ES-I3 (cell line): ENCODE measurements around the gene TCTN3.

Experiments used
- H3K36me3 ChIP-seq: 2 replicates; pipeline ENCODE4 v1.6.1; 2013; ENCODE audit warnings: mild to moderate bottlenecking, low read length, control low read depth, moderate library complexity; ENCODE audit not compliant: insufficient read depth
- H3K4me1 ChIP-seq: 2 replicates; pipeline ENCODE4 v1.6.1; 2013; ENCODE audit warnings: mild to moderate bottlenecking, control low read depth, low read length; ENCODE audit not compliant: insufficient read depth
- H3K9ac ChIP-seq: 2 replicates; pipeline ENCODE4 v1.6.1; 2013; ENCODE audit warnings: low read depth, mild to moderate bottlenecking, low read length, moderate library complexity
- H3K9me3 ChIP-seq: 2 replicates; pipeline ENCODE4 v1.6.1; 2013; ENCODE audit warnings: mild to moderate bottlenecking, low read length, moderate library complexity; ENCODE audit not compliant: control insufficient read depth, insufficient read depth

Gene TCTN3

DNA sequence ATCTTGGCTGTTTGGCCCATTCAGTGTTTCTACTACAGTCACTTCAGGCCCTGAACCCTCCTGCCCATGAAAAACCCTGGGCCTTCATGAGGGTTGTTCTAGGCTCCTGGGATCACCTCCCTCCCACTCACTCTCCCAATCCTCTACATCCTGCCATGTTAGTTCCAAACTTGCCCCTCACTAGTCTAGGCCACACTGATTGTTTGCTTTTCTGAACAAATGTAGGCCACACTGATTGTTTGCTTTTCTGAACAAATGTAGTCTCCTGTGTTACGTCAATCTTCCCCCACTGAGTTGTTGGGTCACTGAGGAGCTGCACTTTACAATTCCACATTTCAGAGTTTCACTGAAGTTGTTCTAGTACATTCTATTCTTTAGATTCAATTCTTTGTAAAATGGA lies 31.9 kb downstream of the TCTN3 start:
- Histone ChIP-seq H3K36me3 (no peaks in the 10 kb centered on the region; the same call in 1 of the 2 replicates), H3K9me3 (no peaks in the 10 kb centered on the region), H3K4me1 (no peaks in the 10 kb centered on the region), H3K9ac (no peak overlapping the region)

- Histone ChIP-seq H3K36me3 (no peaks in the 10 kb centered on the region; the same call in 1 of the 2 replicates), H3K9me3 (no peaks in the 10 kb centered on the region), H3K4me1 (no peaks in the 10 kb centered on the region), H3K9ac (no peak overlapping the region)
These were observed 33.4 kb downstream of the TCTN3 start for GRCh38 chr10:95660283-95660682.

DNA sequence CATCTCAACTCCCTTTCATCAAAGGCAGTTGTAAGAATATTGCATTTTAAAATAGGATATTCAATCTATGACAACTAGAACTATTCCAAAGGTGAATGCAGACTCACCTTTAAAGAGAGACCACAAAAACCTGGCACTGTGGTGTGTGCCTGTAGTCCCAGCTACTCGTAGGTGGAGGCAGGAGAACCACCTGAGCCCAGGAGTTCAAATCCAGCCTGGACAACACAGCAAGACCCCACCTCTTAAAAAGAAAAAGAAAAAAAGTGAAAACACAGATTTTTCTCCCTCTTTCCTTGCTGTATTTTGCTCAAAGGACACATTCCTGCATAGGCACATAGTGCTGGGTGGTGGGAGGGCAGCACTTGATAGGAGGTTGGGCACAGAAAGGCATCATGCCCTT lies 36.5 kb downstream of the TCTN3 start:
- peak overlapping the region; percentile 82; the same call in 1 of the 2 replicates for H3K9ac ChIP-seq
- no peaks in the 10 kb centered on the region for H3K4me1 ChIP-seq
- H3K9me3 ChIP-seq = no peaks in the 10 kb centered on the region
- peaks cover 3% of the 10 kb centered on the region; the same call in 1 of the 2 replicates for H3K36me3 ChIP-seq

- Histone ChIP-seq H3K4me1 (no peaks in the 10 kb centered on the region), H3K9ac (peak within 1 kb of the TSS; percentile 82), H3K36me3 (peaks cover 10% of the 10 kb centered on the region), H3K9me3 (no peaks in the 10 kb centered on the region)
These were observed 37.2 kb downstream of the TCTN3 start, which contains the start of gene ALDH18A1 for GRCh38 chr10:95656291-95657164. Gene ALDH18A1 (minus strand): TSS chr10:95656711. CDS start chr10:95653377, 3,334 bp downstream.

DNA sequence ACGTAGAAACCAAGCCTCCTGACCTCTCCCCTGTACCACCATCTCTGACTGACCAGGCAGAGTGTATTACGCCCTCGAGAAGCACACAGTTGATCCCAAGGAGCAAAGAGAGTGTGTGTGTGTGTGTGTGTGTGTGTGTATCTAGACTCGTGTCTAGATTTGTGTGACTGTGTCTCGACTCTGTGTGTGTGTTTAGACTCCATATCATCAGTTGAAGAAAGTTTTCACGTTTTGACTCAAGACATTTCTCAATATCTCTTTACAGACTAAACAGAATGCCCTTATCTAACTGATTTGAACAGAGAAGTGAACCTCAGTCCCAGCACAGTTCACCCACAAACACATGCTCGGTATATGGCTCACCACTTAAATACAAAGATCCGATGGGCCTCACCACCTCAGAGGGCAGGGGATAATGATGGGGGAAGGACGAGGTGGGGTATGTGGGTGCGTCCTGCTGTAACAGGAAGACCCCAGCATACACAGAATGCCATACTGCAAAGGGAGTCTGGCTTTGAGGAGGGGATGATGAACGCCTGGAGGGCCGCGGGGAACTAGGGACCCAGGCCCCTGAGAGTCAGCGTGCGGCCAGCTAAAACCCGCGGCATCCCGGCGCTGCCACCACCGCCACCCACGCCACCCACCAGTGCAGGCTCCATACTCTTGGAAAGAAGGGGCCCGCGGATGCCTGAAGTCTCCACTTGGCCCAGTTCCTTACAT lies 38.0 kb downstream of the TCTN3 start:
- Histone ChIP-seq H3K4me1 (no peaks in the 10 kb centered on the region), H3K9me3 (no peaks in the 10 kb centered on the region), H3K36me3 (peaks cover 16% of the 10 kb centered on the region), H3K9ac (peak overlapping the region; percentile 82)

DNA sequence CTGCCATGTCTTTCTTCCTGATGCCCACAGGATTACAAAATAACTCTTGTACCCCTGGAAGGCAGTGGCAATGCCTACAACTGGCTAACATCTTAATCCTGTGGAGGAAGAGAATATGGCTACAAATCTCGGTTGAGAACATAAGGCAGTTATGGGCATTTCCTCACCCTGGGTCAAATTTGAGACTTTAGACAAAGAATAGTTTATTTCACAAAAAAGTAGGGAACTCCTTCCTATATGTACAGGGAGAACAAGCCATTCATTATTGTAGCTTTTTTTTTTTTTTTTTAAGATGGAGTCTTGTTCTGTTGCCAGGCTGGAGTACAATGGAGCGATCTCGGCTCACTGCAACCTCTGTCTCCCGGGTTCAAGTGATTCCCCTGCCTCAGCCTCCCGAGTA lies 39.8 kb downstream of the TCTN3 start:
- Histone ChIP-seq H3K9me3 (no peaks in the 10 kb centered on the region), H3K4me1 (peaks cover 4% of the 10 kb centered on the region; the same call in 1 of the 2 replicates), H3K9ac (no peak overlapping the region)

GRCh38 chr10:95651346-95652060 lies 42.2 kb downstream of the TCTN3 start:
- peaks cover 4% of the 10 kb centered on the region; the same call in 1 of the 2 replicates for H3K4me1 ChIP-seq
- no peak overlapping the region for H3K9ac ChIP-seq
- H3K9me3 ChIP-seq = no peaks in the 10 kb centered on the region
- H3K36me3 ChIP-seq = peaks cover 27% of the 10 kb centered on the region

More for the DNA sequence above, 39.8 kb downstream of the TCTN3 start:
- peaks cover 17% of the 10 kb centered on the region for H3K36me3 ChIP-seq

DNA sequence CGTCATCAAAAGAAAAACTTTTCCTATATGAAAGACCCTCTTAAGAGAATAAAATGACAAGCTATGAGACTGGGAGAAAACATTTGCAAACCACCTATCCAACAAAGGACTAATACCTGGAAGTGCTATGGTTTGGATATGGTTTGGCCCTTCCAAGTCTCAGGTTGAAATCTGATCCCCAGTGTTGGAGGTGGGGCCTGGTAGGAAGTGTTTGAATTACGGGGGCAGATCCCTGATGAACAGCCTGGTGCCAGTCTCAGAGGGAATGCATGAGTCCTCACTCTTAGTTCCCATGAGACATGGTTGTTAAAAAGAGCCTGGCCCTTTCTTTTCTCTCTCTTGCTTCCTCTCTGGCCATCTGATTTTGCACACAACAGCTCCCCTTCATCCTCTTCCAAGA lies 43.5 kb downstream of the TCTN3 start:
- peaks cover 27% of the 10 kb centered on the region for H3K36me3 ChIP-seq
- no peaks in the 10 kb centered on the region for H3K9me3 ChIP-seq
- peaks cover 4% of the 10 kb centered on the region; the same call in 1 of the 2 replicates for H3K4me1 ChIP-seq
- no peak overlapping the region for H3K9ac ChIP-seq

- Histone ChIP-seq H3K4me1 (peaks cover 4% of the 10 kb centered on the region; the same call in 1 of the 2 replicates), H3K36me3 (peaks cover 24% of the 10 kb centered on the region), H3K9ac (no peak overlapping the region), H3K9me3 (no peaks in the 10 kb centered on the region)
These were observed 45.6 kb downstream of the TCTN3 start for GRCh38 chr10:95648138-95648537.

DNA sequence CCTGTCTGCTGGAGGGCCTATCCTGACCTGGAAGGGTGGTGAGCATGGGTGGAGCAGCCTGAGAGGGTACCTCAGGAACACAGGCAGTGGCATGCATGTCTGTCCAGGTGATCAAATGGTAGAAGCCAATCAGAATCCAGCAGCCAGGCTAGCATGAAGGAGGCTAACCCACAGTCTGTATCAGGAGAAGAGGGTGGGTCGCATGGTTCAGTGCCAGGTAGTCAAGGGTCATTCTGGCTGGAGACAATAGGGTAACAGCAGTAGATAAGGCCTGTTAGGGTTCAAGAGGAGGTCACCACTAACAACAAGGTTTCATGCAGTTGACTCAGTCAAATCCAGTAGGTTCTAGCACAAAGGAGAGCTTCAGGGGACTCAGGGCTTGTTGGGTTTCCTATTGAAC lies 47.6 kb downstream of the TCTN3 start:
- Histone ChIP-seq H3K9me3 (no peaks in the 10 kb centered on the region), H3K4me1 (peaks cover 4% of the 10 kb centered on the region; the same call in 1 of the 2 replicates), H3K9ac (no peak overlapping the region), H3K36me3 (peaks cover 19% of the 10 kb centered on the region)

GRCh38 chr10:95644901-95645300 lies 48.8 kb downstream of the TCTN3 start:
- H3K36me3 ChIP-seq = peaks cover 22% of the 10 kb centered on the region
- no peak overlapping the region for H3K9ac ChIP-seq
- no peaks in the 10 kb centered on the region for H3K9me3 ChIP-seq
- H3K4me1 ChIP-seq = no peaks in the 10 kb centered on the region

GRCh38 chr10:95640891-95641315 lies 52.8 kb downstream of the TCTN3 start:
- no peaks in the 10 kb centered on the region for H3K9me3 ChIP-seq
- H3K4me1 ChIP-seq = no peaks in the 10 kb centered on the region
- H3K36me3 ChIP-seq = peaks cover 11% of the 10 kb centered on the region
- no peak overlapping the region for H3K9ac ChIP-seq

DNA sequence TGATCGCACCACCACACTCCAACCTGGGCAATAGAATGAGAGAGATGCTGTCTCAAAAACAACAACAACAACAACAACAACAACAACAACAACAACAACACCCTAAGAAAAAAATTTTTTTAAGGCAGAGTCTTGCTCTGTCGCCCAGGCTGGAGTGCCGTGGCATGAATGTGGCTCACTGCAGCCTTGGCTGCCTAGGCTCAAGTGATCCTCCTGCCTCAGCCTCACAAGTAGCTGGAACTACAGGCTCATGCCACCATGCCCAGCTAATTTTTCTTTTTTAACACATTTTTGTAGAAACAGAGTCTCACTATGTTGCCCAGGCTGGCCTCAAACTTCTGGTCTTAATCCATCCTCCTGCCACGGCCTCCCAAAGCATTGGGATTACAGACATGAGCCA lies 55.8 kb downstream of the TCTN3 start:
- no peaks in the 10 kb centered on the region for H3K9me3 ChIP-seq
- no peaks in the 10 kb centered on the region for H3K4me1 ChIP-seq
- no peak overlapping the region for H3K9ac ChIP-seq
- peaks cover 15% of the 10 kb centered on the region for H3K36me3 ChIP-seq

- H3K9me3 ChIP-seq = no peaks in the 10 kb centered on the region
- no peaks in the 10 kb centered on the region for H3K4me1 ChIP-seq
- no peak overlapping the region for H3K9ac ChIP-seq
- H3K36me3 ChIP-seq = peaks cover 20% of the 10 kb centered on the region
These were observed 56.6 kb downstream of the TCTN3 start for GRCh38 chr10:95637140-95637539.
